ENCODE measurements around the gene SRRD.

The SRRD gene

DNA sequence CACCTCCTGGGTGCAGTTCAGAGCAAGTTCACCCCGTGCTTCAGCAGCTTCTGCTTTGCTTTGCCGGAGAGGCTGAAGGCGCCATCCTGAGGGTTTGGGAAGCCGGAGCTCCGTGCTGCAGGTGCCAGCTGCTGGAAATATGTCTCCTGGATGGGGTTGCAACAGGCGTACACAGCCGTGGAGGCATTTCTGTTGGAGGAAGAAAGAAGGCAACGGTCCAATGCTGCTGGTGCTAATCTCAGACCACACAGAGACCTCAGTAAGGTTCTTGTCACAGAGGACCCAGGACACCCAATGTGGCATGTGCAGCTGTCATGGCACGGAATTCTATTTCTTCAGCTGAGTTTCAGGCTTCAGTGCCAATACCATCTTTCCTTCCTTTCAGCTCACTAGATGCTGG, 30.5 kb upstream of the SRRD start:
- DNase-seq (ENCODE audit: low read depth in 2 of 2) = no peak

DNA sequence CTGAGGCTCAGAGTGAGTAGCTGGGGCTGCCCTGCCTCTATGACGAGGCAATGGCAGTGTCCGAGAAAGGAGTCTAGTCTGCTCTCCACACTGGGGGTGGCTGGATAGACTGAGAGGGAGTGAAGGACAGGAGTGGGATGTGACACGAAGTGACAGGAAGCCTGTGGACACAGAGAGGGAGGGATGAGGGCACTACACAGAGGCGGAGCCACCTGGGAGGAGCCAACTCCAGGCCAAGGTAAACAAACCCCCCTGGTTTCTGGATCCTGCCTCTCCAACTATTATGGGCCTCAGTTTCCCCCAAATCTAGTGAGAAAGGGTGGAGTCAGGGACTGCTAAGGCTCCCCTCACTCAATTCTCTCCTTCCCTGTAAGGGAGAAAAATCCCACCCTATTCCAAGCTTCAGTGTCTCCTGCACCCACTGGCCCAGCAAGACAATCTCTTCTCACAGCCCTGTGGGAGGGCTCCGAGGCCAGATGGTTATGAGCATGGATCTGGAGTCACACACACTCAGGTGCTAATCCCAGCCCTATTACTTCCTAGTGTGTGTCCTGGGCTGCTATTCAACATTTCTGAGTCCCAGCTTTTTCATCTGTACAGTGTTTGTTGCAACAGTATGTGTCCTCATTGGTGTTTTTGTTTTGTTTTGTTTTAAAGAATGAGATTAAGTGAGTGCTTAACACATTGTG, 29.7 kb upstream of the SRRD start:
- no peak for DNase-seq (ENCODE audit: low read depth in 2 of 2)

DNA sequence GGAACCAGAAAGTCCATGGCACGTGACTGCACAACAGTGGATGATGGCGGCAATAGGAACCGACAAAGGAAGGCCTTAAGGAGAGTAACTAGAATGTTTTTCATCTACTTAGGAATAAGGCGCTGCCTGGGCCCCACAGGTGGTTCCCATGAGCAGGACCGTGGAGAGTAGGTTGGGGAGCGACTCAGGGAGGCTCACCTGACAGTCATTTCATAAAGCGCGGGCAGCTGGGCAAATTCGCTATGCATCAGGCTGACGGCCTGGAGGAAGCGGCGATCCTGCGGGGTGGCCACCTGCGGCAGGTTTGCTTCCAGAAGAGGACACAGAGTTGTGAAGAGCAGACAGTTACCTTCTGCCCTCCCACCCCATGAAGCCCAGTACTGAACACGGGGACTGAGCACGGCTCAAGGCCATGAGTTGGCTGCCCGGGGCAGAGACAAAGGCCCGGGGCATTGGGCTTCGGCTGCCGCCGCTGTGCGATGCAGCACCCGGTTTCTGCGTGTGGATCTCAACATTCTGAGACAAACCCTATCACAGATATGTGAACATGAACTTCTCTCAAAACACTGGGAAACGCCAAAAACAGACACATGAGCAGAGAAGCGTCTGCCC, 25.9 kb upstream of the SRRD start:
- no peak for DNase-seq (ENCODE audit: low read depth in 2 of 2)

DNA sequence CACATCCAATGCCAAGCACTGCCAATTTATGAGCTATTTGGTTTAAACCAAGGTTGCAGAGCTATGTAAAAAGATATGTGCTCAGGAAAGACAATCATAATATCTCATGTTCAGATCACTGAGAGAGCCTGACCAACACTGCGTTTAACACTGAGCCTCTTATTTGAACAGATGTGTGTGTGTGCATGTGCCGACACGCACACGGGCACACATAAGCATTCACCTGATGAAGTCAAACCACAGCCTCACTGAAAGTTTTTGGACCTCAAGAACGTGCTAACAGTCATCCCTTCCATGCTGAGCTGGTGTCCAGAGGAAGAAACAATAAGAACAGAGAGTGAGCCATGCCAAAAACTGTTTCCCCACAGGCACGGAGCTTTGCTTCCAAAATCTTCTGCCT, 23.5 kb upstream of the SRRD start:
- no peak for DNase-seq (ENCODE audit: low read depth in 2 of 2)

DNA sequence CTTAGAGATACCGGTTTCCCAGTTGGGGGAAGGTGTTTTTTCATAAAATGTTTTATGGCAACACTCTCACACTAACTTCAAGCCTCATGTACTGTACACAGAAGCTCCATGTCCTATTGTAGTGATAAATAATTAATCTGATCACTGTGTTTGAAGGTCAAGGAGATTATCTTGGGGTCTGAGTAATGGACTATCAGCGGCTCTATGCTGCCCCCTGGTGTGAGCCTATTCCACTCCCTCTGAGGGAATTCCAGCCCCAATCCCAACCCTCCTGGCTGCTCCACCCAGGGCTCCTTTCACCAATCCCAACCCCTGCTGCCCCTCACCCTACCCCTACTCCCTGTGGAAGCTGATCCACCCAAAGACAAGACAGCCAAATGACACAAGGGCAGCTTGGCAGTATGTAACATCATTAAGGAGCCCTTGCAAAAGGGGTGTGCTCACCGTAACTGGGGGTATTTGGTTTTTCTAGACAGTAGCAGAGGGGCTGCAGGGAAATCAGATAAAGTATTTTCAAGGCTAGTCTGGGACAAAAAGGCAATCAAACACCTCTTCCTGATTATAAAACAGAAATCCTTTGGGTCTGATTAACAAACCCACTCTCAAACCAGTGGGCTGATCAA, 22.4 kb upstream of the SRRD start:
- DNase-seq (ENCODE audit: low read depth in 2 of 2) = peak in 1 of 2 donors; percentile 12

DNA sequence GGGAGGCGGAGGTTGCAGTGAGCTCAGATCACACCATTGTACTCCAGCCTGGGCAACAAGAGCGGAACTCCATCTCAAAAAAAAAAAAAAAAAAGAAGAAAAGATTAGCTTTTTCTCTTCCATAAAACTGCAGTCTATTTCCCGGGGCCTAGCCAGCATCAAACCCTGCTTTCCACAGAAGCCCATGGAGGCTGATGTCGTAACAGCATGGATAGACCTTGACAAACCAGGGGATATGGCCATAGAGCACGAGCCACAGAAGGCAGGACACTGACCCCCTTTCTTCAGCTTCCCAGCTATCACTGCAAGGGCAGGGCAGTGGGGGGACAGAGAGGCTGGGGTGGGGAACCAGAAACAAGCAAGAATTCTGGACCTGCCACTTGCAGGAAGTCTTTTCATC, 21.6 kb upstream of the SRRD start:
- DNase-seq (ENCODE audit: low read depth in 2 of 2) = no peak

DNA sequence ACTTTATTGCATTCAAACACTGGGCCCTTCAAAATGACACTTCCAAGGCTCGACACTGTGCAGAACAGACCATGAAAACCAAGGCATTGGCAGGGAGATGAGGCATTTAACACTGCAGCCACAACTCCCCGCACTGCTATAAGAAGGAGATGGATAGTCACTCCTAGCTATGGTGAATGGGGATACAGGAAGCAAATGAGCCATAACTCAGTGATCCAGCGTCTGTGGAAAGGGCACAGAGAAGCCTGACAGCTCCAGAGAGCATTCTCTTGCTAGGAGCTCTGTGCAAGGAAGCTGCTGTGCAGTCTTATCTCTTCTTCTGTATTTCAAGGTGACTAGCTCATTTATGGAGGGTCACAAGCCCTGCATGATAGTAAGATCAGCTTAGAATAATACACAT, 21.0 kb upstream of the SRRD start:
- no peak for DNase-seq (ENCODE audit: low read depth in 2 of 2)

DNA sequence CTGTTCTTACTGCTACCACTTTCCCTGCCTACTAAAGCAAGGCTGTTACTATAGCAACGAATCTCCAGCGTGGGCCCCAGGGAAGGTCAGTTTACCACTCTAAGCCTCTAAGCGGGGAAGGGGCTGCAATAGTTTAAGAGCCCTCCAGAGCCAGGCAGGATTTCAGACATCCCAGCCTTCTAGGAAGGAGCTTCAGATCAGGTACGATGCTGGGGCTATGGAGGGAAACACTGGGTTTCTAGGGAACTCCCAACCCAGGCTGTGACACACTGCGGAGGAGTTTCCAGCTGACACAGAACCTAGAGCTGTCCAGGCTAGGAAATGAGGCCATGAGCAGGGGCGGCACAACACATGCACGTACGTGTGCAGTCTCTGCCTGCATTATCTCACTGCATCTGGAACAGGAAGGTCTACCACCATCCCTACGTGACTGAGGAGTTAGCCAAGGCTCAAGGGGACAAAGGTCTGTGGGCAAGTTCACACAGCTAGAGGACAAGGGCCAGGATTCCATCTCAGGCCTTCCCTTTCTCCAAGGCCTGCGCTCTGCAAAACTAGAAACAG, 20.5 kb upstream of the SRRD start:
- DNase-seq (ENCODE audit: low read depth in 2 of 2) = no peak

DNA sequence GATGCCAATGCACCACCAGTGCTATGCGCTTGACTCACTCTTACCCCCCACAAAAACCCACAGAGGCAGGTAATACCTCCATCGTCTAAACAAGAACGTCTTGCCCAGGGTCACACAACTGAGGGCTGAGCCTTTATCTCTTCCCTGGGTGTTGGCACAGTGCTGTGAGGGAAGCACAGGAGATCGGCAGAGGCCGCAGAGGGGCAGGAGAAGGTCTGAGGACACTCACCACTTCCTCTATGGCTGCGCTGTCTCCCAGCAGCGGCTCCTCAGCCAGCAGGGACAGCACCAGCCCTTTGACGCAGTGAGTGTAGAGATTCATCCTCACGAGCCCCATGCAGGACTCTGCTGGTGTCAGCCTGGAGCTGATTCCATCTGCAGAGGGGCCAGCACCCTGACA, 20.0 kb upstream of the SRRD start:
- no peak for DNase-seq (ENCODE audit: low read depth in 2 of 2)

DNA sequence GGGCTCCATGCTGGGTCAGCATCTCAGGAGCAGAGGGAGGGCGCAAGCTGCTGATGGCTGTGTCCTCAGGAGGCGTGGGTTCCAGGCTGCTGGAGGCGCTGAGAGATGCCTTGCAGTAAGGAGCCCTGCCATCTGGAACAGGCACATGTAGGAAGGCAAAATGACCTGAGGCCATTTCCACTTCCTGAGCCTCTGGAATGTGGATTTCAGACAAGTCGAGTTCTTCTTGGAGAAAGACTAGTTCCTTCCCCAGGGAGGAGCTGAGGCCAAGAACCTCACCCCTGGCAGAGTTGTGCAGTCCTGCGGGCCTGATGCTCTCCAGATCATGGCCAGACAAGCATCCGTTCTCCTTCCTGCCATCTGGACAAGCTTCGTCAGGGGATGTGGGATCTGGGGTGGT, 19.4 kb upstream of the SRRD start:
- no peak for DNase-seq (ENCODE audit: low read depth in 2 of 2)

DNA sequence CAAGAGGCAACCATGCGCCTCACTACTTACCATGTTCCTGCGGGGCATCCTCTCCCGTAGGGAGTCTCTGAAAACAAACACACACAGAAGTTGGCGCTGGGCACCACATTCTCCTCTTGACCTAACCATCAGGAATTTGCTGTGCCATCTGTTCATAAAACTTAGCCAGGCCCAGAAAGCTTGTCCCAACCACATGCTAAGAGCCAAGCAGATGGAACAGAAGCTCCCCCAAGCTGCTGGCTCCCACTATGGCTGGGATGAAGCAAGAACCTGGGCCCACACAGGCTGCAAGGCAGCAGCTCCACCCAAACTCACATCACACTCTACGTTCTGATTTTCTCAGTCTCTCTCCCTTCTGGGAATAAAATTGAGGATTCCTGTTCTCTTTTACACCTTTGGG, 17.5 kb upstream of the SRRD start:
- no peak for DNase-seq (ENCODE audit: low read depth in 2 of 2)

DNA sequence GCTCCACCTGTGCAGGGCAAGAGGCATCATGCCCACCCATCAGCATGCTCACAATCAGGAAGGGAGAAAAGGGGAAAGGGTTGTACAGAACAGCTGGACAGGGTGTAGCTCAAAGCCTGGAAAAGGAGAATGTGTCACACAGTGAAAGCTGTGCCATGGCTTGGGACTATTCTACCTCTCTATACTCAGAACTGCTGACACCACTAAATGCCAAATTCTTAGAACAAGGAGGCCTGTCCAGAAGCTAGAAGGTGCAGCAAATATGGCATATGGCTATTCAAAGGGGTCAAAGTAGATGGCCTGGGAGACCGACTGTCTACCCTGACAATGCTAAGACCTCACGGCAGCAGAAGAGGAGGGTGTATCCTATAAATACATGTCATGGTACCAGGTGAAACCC, 12.9 kb upstream of the SRRD start:
- DNase-seq (ENCODE audit: low read depth in 2 of 2) = no peak

DNA sequence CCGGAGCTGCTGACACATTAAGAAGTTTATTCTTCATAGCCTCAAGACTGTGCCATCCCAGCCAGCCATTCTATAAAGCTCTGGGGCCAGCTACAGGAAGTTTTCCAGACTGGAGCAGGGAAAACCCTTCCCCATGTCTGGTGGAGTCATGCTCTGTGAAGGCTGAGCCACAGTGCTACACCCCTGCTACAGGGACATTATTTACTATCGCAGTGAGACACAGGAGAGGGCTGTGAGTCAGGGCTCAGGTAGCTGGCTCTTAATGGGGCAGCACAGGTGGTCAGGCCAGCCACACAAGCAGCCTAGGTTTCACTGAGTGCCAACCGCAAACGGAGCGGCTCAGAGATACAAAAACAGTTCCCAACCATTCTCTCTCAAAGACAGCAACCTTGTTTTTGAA, 12.2 kb upstream of the SRRD start:
- DNase-seq (ENCODE audit: low read depth in 2 of 2) = no peak

DNA sequence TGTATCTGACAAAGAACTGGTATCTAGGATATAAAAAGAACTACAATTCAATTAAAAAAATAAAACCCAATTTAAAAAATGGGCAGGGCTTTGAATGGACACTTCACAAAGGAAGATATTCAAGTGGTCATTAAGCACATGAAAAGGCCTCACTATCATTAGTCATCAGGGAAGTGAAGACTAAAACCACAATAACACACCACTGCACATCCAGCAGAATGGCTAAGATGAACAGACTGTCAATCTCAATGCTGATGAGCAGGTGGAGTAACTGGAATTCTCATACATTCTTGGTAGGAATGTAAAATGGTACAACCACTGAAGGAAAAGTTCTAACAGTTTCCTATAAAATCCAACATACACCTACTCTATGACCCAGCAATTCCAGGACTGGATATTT, 9.0 kb upstream of the SRRD start:
- no peak for DNase-seq (ENCODE audit: low read depth in 2 of 2)

DNA sequence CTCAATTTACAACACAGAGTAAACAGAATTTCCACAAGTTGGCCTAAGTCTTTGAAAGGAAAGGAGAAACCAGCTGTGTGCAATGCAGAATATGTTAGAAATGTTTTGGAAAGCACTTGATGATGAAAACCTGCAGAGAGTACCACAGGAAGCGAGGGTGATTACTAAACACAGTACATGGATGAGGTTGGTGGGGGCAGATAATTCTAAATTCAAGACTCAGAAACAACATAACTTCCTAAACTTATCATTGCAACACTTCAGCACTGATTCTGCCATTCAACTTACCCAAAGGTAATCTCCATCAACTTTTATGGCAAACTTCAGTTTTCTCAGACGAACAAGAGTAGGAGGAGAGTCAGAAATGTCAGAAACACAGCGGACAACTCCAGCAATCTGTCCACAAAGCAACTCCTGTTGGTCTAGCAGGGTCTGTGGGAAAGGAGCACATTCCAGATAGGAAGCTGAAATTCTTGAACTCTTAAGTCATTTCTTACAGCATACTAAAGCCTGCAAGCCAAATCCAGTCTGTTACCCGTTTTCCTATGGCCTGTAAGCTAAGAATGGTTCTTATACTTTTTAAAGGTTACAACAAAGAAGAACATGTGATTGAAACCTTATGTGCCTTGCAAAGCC, 6.9 kb upstream of the SRRD start:
- DNase-seq (ENCODE audit: low read depth in 2 of 2) = no peak

DNA sequence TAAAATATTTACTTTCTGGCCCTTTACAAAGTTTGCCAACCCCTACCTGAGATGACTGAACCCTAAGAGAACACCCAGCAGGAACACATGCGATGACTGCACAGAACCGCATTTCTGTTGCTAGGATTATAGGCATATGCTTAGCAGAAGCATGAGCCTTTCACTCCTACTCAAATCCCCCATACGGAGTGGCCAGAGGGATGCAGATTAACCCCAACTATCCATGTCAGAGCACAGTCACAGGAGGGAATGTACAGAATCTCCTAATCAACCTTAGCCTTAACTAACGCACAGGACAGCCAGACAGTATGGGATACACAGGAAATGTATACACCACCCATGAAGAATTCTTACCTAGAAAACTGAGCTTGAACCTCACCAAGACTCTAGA, 6.3 kb upstream of the SRRD start:
- no peak for DNase-seq (ENCODE audit: low read depth in 2 of 2)

DNA sequence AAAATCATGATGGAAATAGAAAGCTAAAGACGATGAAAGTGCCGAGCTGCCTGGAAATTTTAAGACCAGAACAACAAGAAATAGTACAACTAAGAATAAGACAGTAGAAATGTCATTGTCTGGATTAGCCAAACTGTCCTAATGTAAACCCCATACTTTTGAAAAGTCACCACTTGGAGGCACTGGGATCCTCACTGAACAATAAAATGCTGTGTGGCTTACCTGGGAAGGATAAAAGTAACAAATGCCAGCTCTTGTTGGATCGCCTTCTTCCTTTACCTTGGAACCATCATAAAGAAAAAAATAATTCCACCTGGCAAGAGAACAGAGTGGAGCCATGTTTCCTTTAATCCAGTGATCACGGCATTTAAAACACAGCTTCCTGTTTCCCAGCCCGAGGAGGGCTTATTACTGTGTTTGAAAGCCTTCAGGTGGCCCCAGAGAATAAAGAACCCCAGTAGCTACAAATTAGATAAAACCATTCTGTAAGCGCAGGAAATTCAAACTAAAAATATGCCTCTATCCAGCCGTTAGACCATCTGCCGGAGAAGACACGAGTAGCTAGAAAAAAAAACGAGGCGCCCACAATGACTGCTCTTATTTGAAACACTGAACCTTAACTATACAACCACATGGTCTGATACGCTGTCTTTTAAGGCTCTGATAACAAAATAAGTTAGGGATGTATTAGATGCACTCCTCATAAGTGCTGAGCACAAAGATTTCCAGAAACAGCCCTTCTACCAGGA, 4.5 kb upstream of the SRRD start:
- no peak for DNase-seq (ENCODE audit: low read depth in 2 of 2)

DNA sequence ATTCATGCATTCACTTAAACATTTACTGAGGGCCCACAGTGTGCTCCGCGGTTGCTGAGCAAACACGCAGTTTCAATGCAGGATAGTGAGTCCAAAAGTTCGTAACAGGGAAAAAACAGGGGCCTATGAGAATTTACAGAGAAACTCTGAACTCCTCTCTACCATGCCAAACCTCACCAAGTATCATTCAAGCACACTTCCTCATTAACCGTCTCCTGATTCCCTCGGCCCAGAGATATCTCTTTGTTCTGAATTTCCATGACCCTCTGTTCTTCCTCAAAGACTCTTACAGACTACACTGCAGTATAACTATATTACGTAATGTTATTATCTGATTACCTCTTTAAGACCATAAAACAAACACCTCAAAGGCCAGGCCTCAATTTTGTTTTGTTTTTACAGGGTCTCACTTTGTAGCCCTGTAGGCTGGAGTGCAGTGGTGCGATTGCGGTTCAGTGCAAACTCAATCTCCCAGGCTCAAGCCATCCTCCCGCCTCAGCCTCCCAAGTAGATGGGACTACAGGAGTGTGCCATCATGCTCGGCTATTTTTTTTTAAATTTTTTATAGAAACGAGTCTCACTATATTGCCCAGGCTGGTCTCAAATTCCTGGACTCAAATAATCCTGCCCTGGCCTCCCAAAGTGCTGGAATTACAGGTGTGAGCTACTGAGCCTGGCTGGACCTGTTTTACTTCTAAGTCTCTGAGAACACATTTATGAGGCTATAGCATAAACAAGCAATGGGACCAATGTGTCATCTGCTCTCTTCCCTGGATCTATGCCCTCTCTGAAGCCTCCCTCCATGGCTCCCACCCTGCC, 3.7 kb upstream of the SRRD start:
- no peak for DNase-seq (ENCODE audit: low read depth in 2 of 2)

DNA sequence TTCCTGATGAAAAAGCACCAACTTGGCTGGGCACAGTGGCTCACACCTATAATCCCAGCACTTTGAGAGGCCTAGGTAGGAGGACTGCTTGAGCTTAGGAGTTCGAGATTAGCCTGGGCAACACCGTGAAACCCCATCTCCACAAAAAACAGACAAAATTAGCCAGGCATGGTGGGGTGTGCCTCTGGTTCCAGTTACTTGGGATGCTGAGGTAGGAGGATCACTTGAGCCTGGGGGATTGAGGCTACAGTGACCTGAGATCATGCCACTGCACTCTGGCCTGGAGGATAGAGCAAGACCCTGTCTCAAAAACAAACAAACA, 3.1 kb upstream of the SRRD start:
- DNase-seq (ENCODE audit: low read depth in 2 of 2) = no peak

DNA sequence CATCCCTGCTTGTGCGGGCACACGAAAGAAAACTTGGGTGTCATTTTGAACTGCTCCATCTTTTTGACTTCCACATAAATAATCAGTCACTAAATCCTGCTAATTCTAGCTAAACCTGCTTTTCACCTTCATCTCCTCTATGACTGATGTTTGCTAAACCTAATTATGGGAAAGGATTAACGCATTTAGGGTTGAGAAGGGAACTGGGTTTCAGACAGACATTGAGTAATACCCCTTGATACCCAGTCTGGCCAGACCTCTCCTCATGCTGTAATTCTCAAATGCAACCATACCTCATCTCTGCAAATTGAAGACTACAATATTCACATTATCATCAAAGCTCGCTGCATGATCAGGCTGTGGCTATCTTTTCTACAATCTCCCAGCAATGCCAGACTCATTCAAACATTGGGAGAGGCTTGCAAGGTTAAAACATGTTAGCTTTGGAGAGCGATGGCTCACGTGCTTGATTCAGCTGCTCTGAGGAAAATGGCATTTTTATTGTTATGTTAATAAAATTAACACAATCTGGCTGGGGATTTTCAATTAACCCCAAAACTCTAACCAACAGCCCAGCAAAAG, 2.5 kb upstream of the SRRD start:
- no peak for DNase-seq (ENCODE audit: low read depth in 2 of 2)

DNA sequence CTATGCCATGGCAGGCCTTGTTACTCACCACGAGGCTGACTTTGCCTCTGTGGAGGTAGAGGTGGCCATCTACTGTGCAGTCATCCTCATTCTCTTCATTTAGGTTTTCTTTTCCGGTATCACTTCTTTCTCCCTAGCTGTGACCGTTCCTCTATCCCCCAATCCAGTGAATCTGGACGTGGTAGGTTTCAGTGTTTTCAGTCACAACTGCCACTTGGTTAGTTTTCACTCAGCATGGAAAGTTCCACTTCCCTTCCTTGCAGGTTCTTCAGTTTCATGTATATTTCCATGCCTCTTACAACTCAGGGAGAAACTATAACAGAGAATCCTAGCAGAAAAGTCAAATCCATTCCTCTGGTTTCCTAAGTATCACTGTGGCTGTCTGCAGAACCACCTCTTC, 2.0 kb upstream of the SRRD start:
- no peak for DNase-seq (ENCODE audit: low read depth in 2 of 2)
